Ovary (tissue), 9 donors: ENCODE measurements around the gene RNF114. TPM values are rescaled to one million over a fixed set of nuclear protein-coding genes. Genes with fewer than 3 reads are reported as not detected.
"Not testable (repeated sequence)": the region's sequence is repeated elsewhere in the genome, so short reads cannot be mapped to it uniquely, and the experiment has no call there.

Experiments
- DNase-seq, 5 donors: peaks; one replicate each; pipeline ENCODE4 v3.0.0-alpha.2; 2019 to 2020
- H3K27ac ChIP-seq, 2 donors: fragments of 200-600 bp; one replicate each; pipeline versions ENCODE4 v1.5.1 to v1.8.0; 2019 to 2022
- H3K27me3 ChIP-seq: fragments of 200-600 bp; one replicate; pipeline ENCODE4 v1.8.0; 2022
- H3K36me3 ChIP-seq: fragments of 200-600 bp; sonication (generic); one replicate; pipeline ENCODE4 v1.5.1; 2019
- H3K4me1 ChIP-seq: one replicate; pipeline ENCODE4 v1.8.1; 2013; ENCODE audit warnings: mild to moderate bottlenecking, moderate library complexity; ENCODE audit not compliant: insufficient read depth
- H3K4me3 ChIP-seq: fragments of 200-600 bp; sonication (generic); one replicate; pipeline ENCODE4 v1.5.1; 2017
- H3K9me3 ChIP-seq, 2 donors: fragments of 200-600 bp in 1 of 2; sonication (generic) in 1 of 2; one replicate each; pipeline versions ENCODE4 v1.5.1 to v1.8.1; 2013 to 2019; ENCODE audit warnings: mild to moderate bottlenecking in 1 of 2, moderate library complexity in 1 of 2
- EP300 ChIP-seq: sonication (generic); formaldehyde crosslinking; IDR thresholded peaks from one replicate; pipeline ENCODE4 v1.6.1; 2017; ENCODE audit warnings: antibody characterized with exemption
- POLR2A ChIP-seq: fragments of 450-650 bp; IDR thresholded peaks from one replicate; pipeline ENCODE4 v1.6.1; 2017; ENCODE audit warnings: antibody characterized with exemption, mild to moderate bottlenecking, moderate library complexity
- WGBS, 3 donors: extraction: QIAGEN DNeasy Blood & Tissue Kit in 1 of 3; methylation state at CpG; one replicate each; pipeline versions ENCODE4 v1.1.5 to v1.1.7; 2013 to 2017; 5-methylcytosine and 5-hydroxymethylcytosine counted together
- intact Hi-C, 4 donors: fragments of 100-400 bp; cut with DNase I; formaldehyde crosslinking; loops; one replicate each; pipeline versions ENCODE4 v1.11.0 to v1.15.1; 2022 to 2023
- polyA plus RNA-seq, 2 donors: library from polyadenylated mRNA; stranded (reverse); fragments of 200-250 nt in 1 of 2; fragments of 350-450 nt in 1 of 2; fragmentation: Illumina TruSeq in 1 of 2; extraction: RNeasy Lipid Tissue Mini Kit (QIAGEN cat#74804) in 1 of 2; gene quantifications; one replicate each; pipeline ENCODE4 v1.2.3, GENCODE V29; 2013 to 2014
- total RNA-seq, 7 donors: library from RNA; depleted of rRNA in 2 of 7; stranded (reverse); fragments of >200 nt in 2 of 7; fragmentation: NEBNext Ultra II Directional in 3 of 7; extraction: Animal tissue kit (Norgen Biotek cat#: 25700) in 3 of 7; gene quantifications; one replicate each; pipeline versions ENCODE4 v1.1.0 to v1.2.4, GENCODE V29; 2016 to 2023
- TF ChIP-seq, protein P1 (sequence below), 3 donors: fragments of 450-650 bp in 2 of 3; fragments of 200-600 bp in 1 of 3; IDR thresholded peaks; one replicate each; pipeline versions ENCODE4 v1.5.1 to v1.8.0; 2016 to 2022; ENCODE audit warnings: antibody characterized with exemption in 3 of 3, mild to moderate bottlenecking in 1 of 3
- donor health status: DM: no; HTN: no; CAD: no; lungs with moderate emphysema.
- donor health status: DM: no; HTN: no; CAD: no.
- donor health status: Bipolar disorder and iron deficiency.
- donor health status: DM: yes; HTN: yes; CAD: no.
- donor health status: DM: no; HTN: no; CAD: no.
- donor health status: DM: yes; HTN: yes; CAD: no.

RNF114 gene
- total and polyA plus RNA-seq, 9 donors, result 44.2 to 186 (median 65.2) TPM

GRCh38 chr20:49989234-49990065 lies 53.3 kb downstream of the RNF114 start:
- 28 to 44% (median 39%) methylated on average over 22 of the region's 22 CpGs for WGBS, 3 donors
- no peaks in the 10 kb centered on the region for H3K27me3 ChIP-seq
- no peak overlapping the region for H3K4me3 ChIP-seq
- H3K36me3 ChIP-seq, result no peaks in the 10 kb centered on the region
- intact Hi-C loops, result loop anchor here in 2 of 4 donors (10.0 kb wide), 3 partner anchors 165 to 595 kb away; partner anchors contain the start of gene PEDS1 (in 1 of the 2)
- peak; percentile 43 to 74 (median 57) for DNase-seq
- no peaks in the 10 kb centered on the region for H3K9me3 ChIP-seq
- TF ChIP-seq POLR2A (no peak), EP300 (no peak)
- TF ChIP-seq, protein P1, sequence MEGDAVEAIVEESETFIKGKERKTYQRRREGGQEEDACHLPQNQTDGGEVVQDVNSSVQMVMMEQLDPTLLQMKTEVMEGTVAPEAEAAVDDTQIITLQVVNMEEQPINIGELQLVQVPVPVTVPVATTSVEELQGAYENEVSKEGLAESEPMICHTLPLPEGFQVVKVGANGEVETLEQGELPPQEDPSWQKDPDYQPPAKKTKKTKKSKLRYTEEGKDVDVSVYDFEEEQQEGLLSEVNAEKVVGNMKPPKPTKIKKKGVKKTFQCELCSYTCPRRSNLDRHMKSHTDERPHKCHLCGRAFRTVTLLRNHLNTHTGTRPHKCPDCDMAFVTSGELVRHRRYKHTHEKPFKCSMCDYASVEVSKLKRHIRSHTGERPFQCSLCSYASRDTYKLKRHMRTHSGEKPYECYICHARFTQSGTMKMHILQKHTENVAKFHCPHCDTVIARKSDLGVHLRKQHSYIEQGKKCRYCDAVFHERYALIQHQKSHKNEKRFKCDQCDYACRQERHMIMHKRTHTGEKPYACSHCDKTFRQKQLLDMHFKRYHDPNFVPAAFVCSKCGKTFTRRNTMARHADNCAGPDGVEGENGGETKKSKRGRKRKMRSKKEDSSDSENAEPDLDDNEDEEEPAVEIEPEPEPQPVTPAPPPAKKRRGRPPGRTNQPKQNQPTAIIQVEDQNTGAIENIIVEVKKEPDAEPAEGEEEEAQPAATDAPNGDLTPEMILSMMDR (IDR thresholded peaks at IDR 0.05), result no peak
- no peak overlapping the region for H3K27ac ChIP-seq
- H3K4me1 ChIP-seq, result peaks cover 8% of the 10 kb centered on the region

- DNase-seq, result no peak
- Histone ChIP-seq H3K4me1 (peaks cover 7% of the 10 kb centered on the region), H3K27ac (no peak overlapping the region), H3K36me3 (no peaks in the 10 kb centered on the region), H3K9me3 (no peaks in the 10 kb centered on the region), H3K27me3 (no peaks in the 10 kb centered on the region), H3K4me3 (no peak overlapping the region)
- intact Hi-C loops, result no loop called here
- TF ChIP-seq, protein P1 (IDR thresholded peaks at IDR 0.05), result no peak
- TF ChIP-seq POLR2A, result no peak
- TF ChIP-seq EP300, result no peak
- 35 to 47% (median 35%) methylated on average over 9 of the region's 9 CpGs for WGBS, 3 donors
These were observed 54.1 kb downstream of the RNF114 start for GRCh38 chr20:49990271-49990720.

GRCh38 chr20:49993301-49993751 lies 57.1 kb downstream of the RNF114 start:
- Histone ChIP-seq H3K4me1 (peaks cover 7% of the 10 kb centered on the region), H3K9me3 (no peaks in the 10 kb centered on the region), H3K36me3 (no peaks in the 10 kb centered on the region), H3K27ac (no peak overlapping the region), H3K4me3 (no peak overlapping the region), H3K27me3 (no peaks in the 10 kb centered on the region)
- intact Hi-C loops, result no loop called here
- WGBS, 3 donors, result 59 to 65% (median 65%) methylated on average over 6 of the region's 6 CpGs
- DNase-seq, result no peak
- TF ChIP-seq, protein P1 (IDR thresholded peaks at IDR 0.05), result no peak
- TF ChIP-seq EP300 (no peak), POLR2A (no peak)

DNA sequence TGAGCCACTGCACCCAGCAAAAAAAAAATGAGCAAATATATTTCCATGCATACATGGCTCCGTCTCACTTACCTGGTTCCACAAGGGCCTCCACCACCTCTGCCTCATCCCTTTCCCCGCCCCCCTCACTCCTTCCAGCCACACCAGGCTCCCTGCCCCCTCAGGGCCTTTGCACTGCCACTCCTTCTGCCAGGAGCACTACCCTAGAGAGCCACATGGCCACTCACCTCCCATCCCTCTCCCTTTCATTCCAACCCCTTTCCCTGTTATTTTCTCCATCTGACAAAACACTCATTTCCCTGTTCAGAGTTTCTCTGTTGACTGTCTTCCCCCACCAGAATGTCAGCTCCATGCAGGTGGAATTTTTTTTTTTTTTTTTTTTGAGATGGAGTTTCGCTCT lies 59.4 kb downstream of the RNF114 start:
- Histone ChIP-seq H3K4me1 (no peaks in the 10 kb centered on the region), H3K9me3 (no peaks in the 10 kb centered on the region), H3K36me3 (no peaks in the 10 kb centered on the region), H3K27ac (no peak overlapping the region), H3K27me3 (no peaks in the 10 kb centered on the region), H3K4me3 (no peak overlapping the region)
- TF ChIP-seq EP300 (no peak), POLR2A (no peak)
- TF ChIP-seq, protein P1 (IDR thresholded peaks at IDR 0.05), result no peak
- DNase-seq, result no peak
- 94 to 98% (median 96%) methylated on average over 3 of the region's 3 CpGs for WGBS, 3 donors
- intact Hi-C loops, result no loop called here

GRCh38 chr20:49998478-49999188 lies 62.4 kb downstream of the RNF114 start:
- H3K4me3 ChIP-seq, intact Hi-C loops, H3K27me3 ChIP-seq, H3K36me3 ChIP-seq, H3K4me1 ChIP-seq, DNase-seq, H3K27ac ChIP-seq, H3K9me3 ChIP-seq: not testable (repeated sequence)
- WGBS, 3 donors, result 89 to 91% (median 90%) methylated on average over 15 of the region's 15 CpGs
